Measurements from ENCODE around the gene RTN4IP1. TPM values are rescaled to one million over a fixed set of nuclear protein-coding genes. Genes with fewer than 3 reads are reported as not detected.

RTN4IP1 gene
- total and polyA plus RNA-seq, 9 of the 15 experiments (the other 6 are each of a cell fraction or from before 2014, with no cell fraction given) = 17.9 to 46.0 (median 22.2) TPM

DNA sequence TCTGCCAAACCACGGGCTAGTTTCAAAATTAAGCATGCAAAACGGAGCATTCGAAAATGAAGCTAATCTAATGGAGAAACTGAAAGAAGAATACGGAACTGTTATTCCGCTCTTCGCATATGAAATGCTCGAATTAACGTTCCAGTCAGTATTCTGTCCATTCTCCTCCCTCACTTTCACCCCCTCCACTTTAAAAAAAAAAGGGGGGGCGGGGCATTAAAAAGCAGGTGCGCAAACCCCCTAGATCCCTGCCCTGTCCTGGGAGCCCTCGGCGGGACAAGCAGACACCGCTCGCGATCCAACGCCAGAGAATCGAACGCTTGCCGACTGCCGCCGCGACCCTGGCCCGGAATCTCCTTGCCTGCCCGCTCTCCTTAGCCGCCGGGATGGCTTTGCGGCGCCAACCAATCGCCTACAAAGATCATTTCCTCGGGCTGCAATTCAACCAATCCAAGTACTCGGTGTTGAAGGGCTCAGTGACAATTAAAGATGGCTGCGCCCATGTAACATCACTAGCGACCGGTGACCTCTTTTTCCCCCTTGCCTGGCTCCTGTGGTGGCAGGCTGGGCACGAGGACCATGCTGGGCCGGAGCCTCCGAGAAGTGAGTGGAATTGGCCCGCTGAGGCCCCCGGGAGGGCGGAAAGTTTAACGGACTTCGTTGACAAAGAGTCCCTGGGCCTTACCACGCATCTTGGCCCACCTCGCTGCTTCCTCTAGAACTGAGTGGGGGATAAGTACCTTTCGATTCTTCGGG lies at the start of gene RTN4IP1, which contains the start of gene QRSL1 (continued):
- TF ChIP-seq, protein P1, sequence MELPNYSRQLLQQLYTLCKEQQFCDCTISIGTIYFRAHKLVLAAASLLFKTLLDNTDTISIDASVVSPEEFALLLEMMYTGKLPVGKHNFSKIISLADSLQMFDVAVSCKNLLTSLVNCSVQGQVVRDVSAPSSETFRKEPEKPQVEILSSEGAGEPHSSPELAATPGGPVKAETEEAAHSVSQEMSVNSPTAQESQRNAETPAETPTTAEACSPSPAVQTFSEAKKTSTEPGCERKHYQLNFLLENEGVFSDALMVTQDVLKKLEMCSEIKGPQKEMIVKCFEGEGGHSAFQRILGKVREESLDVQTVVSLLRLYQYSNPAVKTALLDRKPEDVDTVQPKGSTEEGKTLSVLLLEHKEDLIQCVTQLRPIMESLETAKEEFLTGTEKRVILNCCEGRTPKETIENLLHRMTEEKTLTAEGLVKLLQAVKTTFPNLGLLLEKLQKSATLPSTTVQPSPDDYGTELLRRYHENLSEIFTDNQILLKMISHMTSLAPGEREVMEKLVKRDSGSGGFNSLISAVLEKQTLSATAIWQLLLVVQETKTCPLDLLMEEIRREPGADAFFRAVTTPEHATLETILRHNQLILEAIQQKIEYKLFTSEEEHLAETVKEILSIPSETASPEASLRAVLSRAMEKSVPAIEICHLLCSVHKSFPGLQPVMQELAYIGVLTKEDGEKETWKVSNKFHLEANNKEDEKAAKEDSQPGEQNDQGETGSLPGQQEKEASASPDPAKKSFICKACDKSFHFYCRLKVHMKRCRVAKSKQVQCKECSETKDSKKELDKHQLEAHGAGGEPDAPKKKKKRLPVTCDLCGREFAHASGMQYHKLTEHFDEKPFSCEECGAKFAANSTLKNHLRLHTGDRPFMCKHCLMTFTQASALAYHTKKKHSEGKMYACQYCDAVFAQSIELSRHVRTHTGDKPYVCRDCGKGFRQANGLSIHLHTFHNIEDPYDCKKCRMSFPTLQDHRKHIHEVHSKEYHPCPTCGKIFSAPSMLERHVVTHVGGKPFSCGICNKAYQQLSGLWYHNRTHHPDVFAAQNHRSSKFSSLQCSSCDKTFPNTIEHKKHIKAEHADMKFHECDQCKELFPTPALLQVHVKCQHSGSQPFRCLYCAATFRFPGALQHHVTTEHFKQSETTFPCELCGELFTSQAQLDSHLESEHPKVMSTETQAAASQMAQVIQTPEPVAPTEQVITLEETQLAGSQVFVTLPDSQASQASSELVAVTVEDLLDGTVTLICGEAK (IDR thresholded peaks at IDR 0.05) = peak; percentile 29; the same call in 1 of the 2 replicates
- TF ChIP-seq, protein P1 (CRISPR knock-in tag; IDR thresholded peaks at IDR 0.05) = no peak
- TF ChIP-seq EP300 (IDR thresholded peaks at IDR 0.05; ENCODE audit: low read length) = no peak
- no peak for TF ChIP-seq ZNF445 (CRISPR knock-in tag; IDR thresholded peaks at IDR 0.05; ENCODE audit: low read depth)
- no peak for TF ChIP-seq BMI1 (IDR thresholded peaks at IDR 0.05; ENCODE audit: low read length)
- TF ChIP-seq, protein P2, sequence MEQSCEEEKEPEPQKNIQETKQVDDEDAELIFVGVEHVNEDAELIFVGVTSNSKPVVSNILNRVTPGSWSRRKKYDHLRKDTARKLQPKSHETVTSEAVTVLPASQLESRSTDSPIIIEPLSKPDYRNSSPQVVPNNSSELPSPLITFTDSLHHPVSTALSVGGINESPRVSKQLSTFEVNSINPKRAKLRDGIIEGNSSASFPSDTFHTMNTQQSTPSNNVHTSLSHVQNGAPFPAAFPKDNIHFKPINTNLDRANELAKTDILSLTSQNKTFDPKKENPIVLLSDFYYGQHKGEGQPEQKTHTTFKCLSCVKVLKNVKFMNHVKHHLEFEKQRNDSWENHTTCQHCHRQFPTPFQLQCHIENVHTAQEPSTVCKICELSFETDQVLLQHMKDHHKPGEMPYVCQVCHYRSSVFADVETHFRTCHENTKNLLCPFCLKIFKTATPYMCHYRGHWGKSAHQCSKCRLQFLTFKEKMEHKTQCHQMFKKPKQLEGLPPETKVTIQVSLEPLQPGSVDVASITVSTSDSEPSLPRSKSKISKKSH (CRISPR knock-in tag; IDR thresholded peaks at IDR 0.05) = no peak
- TF ChIP-seq ZNF12 (CRISPR knock-in tag; IDR thresholded peaks at IDR 0.05) = 0 out of 2 replicates have a peak, but pooled peaks have one; percentile 37
- TF ChIP-seq LCOR (CRISPR knock-in tag; IDR thresholded peaks at IDR 0.05) = no peak
- no peak for TF ChIP-seq ZZZ3 (IDR thresholded peaks at IDR 0.05)
- 0 out of 2 replicates have a peak, but pooled peaks have one; percentile 9 for TF ChIP-seq SMARCC2 (IDR thresholded peaks at IDR 0.05; ENCODE audit: low read depth)
- TF ChIP-seq, protein P3, sequence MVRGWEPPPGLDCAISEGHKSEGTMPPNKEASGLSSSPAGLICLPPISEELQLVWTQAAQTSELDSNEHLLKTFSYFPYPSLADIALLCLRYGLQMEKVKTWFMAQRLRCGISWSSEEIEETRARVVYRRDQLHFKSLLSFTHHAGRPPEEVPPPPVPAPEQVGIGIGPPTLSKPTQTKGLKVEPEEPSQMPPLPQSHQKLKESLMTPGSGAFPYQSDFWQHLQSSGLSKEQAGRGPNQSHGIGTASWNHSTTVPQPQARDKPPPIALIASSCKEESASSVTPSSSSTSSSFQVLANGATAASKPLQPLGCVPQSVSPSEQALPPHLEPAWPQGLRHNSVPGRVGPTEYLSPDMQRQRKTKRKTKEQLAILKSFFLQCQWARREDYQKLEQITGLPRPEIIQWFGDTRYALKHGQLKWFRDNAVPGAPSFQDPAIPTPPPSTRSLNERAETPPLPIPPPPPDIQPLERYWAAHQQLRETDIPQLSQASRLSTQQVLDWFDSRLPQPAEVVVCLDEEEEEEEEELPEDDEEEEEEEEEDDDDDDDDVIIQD (CRISPR knock-in tag; IDR thresholded peaks at IDR 0.05) = no peak

All from K562 (cell line).